ENCODE measurements around the gene SYNPR.

The SYNPR gene

DNA sequence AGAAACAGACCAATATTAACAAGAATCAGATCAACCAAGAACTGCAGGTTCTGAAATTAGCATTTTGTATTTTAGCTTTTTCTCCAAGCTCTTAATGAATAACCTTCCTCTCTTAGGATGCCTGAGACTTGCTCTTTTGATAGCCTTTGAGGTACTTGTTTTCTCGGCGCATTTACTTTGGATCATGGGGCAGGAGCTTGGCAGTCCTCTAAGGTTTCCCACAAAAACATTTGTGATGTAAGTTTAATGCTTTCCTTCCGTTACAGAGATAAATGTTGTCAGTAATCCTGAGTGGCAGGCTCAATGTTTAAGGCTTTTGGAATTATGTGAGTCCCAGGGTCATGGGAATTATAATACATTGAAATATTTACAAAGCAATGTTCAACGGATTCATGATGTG lies 236.6 kb downstream of the SYNPR start:
- no peaks in the 10 kb centered on the region for H4K20me1 ChIP-seq (ENCODE audit: insufficient read depth, low read length)
- no peak overlapping the region for H3K4me2 ChIP-seq (ENCODE audit: low read length)
- H3K4me3 ChIP-seq (ENCODE audit: low read depth, low read length, poor library complexity, severe bottlenecking), result no peak overlapping the region
- TF ChIP-seq EZH2 (IDR thresholded peaks at IDR 0.05; ENCODE audit: borderline replicate concordance, low read length), result no peak
- TF ChIP-seq, protein P1, sequence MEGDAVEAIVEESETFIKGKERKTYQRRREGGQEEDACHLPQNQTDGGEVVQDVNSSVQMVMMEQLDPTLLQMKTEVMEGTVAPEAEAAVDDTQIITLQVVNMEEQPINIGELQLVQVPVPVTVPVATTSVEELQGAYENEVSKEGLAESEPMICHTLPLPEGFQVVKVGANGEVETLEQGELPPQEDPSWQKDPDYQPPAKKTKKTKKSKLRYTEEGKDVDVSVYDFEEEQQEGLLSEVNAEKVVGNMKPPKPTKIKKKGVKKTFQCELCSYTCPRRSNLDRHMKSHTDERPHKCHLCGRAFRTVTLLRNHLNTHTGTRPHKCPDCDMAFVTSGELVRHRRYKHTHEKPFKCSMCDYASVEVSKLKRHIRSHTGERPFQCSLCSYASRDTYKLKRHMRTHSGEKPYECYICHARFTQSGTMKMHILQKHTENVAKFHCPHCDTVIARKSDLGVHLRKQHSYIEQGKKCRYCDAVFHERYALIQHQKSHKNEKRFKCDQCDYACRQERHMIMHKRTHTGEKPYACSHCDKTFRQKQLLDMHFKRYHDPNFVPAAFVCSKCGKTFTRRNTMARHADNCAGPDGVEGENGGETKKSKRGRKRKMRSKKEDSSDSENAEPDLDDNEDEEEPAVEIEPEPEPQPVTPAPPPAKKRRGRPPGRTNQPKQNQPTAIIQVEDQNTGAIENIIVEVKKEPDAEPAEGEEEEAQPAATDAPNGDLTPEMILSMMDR (IDR thresholded peaks at IDR 0.05; ENCODE audit: low read length), result no peak
- H3F3A ChIP-seq (ENCODE audit: insufficient read depth, low read length), result no peaks in the 10 kb centered on the region
- no peak overlapping the region for H3K9ac ChIP-seq (ENCODE audit: low read length)
- H3K36me3 ChIP-seq (ENCODE audit: insufficient read depth, low read length), result no peaks in the 10 kb centered on the region
- H3K4me1 ChIP-seq (ENCODE audit: insufficient read depth, low read length, severe bottlenecking), result no peaks in the 10 kb centered on the region
- H3K9me2 ChIP-seq (ENCODE audit: low read depth, low read length), result no peaks in the 10 kb centered on the region
- H3K27me3 ChIP-seq (ENCODE audit: insufficient read depth, low read length), result no peaks in the 10 kb centered on the region
- no peaks in the 10 kb centered on the region for H3K9me3 ChIP-seq (ENCODE audit: low read length)
- no peak overlapping the region for H2AFZ ChIP-seq (ENCODE audit: low read length)
- no peak overlapping the region for H3K27ac ChIP-seq (ENCODE audit: low read depth, low read length, poor library complexity, severe bottlenecking)
- no peaks in the 10 kb centered on the region for H3K79me2 ChIP-seq (ENCODE audit: insufficient read depth, low read length)

- Histone ChIP-seq H4K20me1 (ENCODE audit: insufficient read depth, low read length) (no peaks in the 10 kb centered on the region), H2AFZ (ENCODE audit: low read length) (no peak overlapping the region)
These were observed 241.3 kb downstream of the SYNPR start for GRCh38 chr3:63519426-63519825.

DNA sequence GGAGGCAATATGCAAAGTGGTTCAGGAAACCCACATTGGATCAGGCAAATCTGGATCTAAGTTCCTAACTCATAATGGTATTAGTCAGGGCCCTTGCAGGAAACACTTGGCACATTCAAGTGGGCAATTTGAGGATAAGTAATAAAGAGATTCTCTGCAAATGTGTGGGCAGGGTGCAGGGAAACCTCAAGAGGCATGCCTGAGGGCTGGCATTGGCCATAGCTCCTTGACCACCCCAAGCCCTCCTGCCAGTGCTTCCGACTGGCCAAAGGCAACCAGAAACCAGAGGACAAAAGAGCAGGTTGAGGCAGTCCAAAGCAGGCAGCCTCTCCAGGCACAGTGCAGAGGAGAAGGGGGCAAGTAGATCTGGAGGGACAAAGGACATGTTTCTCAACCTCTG lies 243.5 kb downstream of the SYNPR start:
- no peaks in the 10 kb centered on the region for H3K9me2 ChIP-seq (ENCODE audit: low read depth, low read length)
- no peaks in the 10 kb centered on the region for H3K36me3 ChIP-seq (ENCODE audit: insufficient read depth, low read length)
- H3K27ac ChIP-seq (ENCODE audit: low read depth, low read length, poor library complexity, severe bottlenecking), result no peak overlapping the region
- H3K4me2 ChIP-seq (ENCODE audit: low read length), result no peak overlapping the region
- no peak overlapping the region for H3K4me3 ChIP-seq (ENCODE audit: low read depth, low read length, poor library complexity, severe bottlenecking)
- H3K9me3 ChIP-seq (ENCODE audit: low read length), result no peaks in the 10 kb centered on the region
- no peak overlapping the region for H3K9ac ChIP-seq (ENCODE audit: low read length)
- H3K27me3 ChIP-seq (ENCODE audit: insufficient read depth, low read length), result no peaks in the 10 kb centered on the region
- no peaks in the 10 kb centered on the region for H3K4me1 ChIP-seq (ENCODE audit: insufficient read depth, low read length, severe bottlenecking)
- H3K79me2 ChIP-seq (ENCODE audit: insufficient read depth, low read length), result no peaks in the 10 kb centered on the region
- no peak for TF ChIP-seq EZH2 (IDR thresholded peaks at IDR 0.05; ENCODE audit: borderline replicate concordance, low read length)
- TF ChIP-seq, protein P1 (IDR thresholded peaks at IDR 0.05; ENCODE audit: low read length), result no peak
- H3F3A ChIP-seq (ENCODE audit: insufficient read depth, low read length), result no peaks in the 10 kb centered on the region
- no peaks in the 10 kb centered on the region for H4K20me1 ChIP-seq (ENCODE audit: insufficient read depth, low read length)
- H2AFZ ChIP-seq (ENCODE audit: low read length), result no peak overlapping the region

More at GRCh38 chr3:63519426-63519825, 241.3 kb downstream of the SYNPR start:
- no peak for TF ChIP-seq EZH2 (IDR thresholded peaks at IDR 0.05; ENCODE audit: borderline replicate concordance, low read length)
- TF ChIP-seq, protein P1 (IDR thresholded peaks at IDR 0.05; ENCODE audit: low read length), result no peak
- Histone ChIP-seq H3K27ac (ENCODE audit: low read depth, low read length, poor library complexity, severe bottlenecking) (no peak overlapping the region), H3K27me3 (ENCODE audit: insufficient read depth, low read length) (no peaks in the 10 kb centered on the region), H3K4me2 (ENCODE audit: low read length) (no peak overlapping the region), H3K4me3 (ENCODE audit: low read depth, low read length, poor library complexity, severe bottlenecking) (no peak overlapping the region), H3K79me2 (ENCODE audit: insufficient read depth, low read length) (no peaks in the 10 kb centered on the region), H3K4me1 (ENCODE audit: insufficient read depth, low read length, severe bottlenecking) (no peaks in the 10 kb centered on the region), H3K9ac (ENCODE audit: low read length) (no peak overlapping the region), H3K36me3 (ENCODE audit: insufficient read depth, low read length) (no peaks in the 10 kb centered on the region), H3K9me2 (ENCODE audit: low read depth, low read length) (no peaks in the 10 kb centered on the region), H3K9me3 (ENCODE audit: low read length) (no peaks in the 10 kb centered on the region), H3F3A (ENCODE audit: insufficient read depth, low read length) (no peaks in the 10 kb centered on the region)

All from OCI-LY1 (cell line).